ENCODE data around the gene APH1B. TPM values are rescaled to one million over a fixed set of nuclear protein-coding genes. Genes with fewer than 3 reads are reported as not detected.
"Not testable (repeated sequence)": the region's sequence is repeated elsewhere in the genome, so short reads cannot be mapped to it uniquely, and the experiment has no call there.

Gene APH1B
- polyA plus RNA-seq, 10 donors: 8.8 to 14.8 (median 12.1) TPM

DNA sequence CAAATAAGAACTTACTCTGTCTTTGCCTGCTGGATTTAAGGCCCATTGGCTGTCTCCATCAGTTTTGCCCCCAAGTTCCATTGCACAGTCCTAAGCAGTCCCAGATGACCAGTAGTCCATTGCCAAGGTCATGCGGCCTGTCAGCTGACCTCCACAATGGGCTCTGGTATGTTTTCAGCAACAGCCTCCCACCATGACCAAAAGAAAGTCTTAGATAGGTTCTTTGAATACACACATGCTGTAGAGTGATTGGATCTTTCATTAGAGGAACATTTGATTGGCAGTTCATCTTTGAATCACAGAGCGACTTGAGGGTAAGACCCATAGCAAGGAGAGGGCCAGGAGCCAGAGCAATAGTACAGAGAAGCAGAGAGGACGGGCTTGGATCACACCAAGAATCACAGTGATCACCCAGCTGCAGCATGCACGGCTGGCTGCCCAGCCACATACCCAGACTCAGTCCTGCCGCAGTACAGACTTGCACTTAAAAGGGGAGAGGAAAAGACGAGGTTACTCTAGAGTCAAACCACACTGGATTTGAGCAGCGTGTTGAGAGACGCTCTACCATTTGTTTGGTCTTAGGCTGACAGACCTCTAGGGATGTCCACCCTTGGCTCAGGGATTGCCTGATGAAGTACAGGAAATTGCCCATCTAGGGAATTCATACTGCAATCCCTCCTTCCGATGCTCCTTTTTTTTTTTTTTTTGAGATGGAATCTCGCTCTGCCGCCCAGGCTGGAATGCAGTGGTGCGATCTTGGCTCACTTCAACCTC, 50.4 kb downstream of the APH1B start:
- no peak for DNase-seq

DNA sequence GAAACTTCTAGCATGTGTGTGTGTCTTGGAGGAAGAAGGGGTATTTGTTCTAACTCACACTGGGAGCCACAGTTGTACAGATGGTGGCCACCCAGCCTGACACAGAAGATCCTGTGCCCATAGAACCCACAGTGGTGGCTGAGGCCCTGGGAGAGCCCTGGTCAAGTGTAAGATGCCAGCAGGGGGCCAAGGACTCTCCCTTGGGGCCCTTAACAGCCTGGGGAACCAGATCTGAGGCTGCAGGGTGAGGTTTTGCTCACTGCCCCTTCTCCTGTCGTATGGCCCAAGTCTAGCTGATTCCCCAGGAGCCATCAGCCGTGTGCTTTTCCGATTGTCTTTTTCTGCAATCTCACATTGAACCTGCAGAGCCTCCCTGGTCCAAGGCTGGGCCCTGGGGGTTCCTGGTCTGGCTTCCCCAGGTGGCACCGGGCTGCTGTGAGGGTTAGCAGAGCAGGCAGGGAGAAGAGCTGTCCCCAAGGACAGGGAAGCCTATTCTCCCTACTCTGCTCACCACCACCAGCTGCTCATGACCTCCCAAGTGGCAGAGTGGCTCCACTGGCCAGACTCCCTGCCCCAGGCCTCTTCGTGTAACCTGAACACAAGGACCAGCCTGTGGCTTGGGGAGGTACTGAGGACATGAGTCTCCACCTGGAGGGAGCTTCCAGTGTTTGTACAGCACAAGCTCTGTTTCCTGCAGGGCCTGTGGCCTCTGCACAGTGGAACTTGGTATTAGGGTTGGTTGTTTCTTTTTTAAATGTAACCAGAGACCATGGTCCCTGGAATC, 52.4 kb downstream of the APH1B start:
- no peak for DNase-seq

DNA sequence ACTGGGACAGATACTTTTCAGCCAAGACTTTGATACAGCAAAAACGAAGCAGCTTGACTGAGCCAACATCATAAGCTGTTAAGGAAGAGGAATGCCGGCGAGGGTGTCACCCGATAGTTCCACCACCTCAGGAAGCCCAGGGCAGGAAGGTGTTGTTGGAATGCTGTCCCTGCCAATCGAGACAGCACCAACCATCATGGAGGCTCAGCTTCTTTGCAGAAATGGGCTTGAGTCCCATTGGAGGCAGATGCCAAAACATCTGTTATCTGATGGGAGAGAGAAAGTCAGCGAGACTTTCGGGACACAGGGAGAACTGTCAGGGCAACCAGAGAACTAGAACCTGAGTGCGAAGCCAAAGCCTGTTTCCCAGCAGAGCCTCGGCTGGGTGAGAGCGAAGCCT, 53.5 kb downstream of the APH1B start:
- DNase-seq: peak in 1 of 3 donors; percentile 52

DNA sequence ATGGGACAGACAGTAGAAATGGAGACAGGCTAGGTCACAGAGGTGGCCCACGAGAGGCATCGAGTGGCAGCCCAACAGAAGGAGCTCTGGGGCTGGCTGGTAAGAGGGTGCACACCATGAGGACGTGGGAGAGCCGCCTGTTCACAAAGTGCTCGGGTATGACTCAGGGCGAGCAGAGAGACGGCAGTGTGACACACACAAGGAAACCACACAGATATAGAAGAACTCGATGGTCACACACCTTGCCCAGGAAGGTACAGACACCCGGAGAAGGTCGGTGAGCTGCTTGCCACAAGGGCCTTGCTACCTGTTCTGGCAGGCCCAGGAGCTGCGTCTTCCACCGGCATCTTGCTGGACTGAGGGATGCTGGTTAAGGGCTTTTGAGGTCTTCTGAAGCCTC, 54.1 kb downstream of the APH1B start:
- DNase-seq: no peak

DNA sequence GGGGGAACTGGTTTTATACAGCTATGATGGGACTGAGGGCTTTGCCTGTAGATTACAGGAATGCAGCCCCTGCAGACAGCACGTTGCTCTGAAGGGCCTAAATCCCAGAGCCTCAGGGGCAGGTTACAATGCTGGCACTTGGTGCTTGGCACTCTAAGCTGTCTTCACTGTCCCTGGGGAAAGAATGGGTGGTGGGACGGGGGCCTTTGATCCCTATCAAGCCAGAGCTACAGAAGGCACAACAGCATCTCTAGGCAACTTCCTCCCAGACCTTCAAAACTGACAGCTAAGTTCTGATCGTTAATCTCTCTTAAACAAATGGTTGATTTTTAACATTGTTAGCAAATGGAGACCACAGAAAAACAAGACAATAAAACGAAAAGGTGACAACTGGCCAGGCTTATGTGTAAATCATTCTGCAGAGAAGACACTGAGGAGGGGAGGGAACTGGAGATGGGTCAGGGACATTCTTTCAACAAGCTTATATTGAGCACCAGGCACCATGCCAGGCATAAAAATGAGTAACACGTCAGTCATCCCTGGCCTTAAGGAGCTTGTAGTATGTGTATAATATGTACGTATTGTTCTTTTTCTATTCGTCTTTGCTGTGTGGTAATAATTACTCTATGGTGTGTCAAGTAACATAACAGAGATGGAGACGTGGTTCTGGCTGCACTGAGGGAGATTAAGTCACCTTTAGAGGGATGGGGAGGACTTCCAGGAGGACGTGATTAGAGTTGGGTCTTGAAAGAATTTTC, 55.1 kb downstream of the APH1B start:
- peak in 2 of 3 donors; percentile 45 to 90 for DNase-seq

DNA sequence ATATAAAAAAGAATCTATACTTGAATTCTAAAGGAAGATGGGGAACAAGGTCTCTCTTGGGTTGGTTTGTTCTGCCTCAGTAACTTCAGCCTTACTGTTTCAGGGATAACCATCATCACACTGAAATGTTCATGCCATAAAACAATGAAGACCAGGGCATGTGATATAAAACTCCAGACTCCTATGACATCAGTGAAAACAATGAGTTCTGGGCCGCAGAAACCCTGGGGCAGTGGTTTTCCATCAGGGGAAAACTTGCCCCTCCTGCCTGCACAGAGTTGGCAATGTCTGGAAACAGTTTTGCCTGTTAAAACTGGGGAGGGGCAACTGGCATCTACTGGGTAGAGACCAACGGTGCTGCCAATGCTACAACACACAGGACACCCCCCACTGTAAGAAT, 57.4 kb downstream of the APH1B start:
- DNase-seq: no peak

DNA sequence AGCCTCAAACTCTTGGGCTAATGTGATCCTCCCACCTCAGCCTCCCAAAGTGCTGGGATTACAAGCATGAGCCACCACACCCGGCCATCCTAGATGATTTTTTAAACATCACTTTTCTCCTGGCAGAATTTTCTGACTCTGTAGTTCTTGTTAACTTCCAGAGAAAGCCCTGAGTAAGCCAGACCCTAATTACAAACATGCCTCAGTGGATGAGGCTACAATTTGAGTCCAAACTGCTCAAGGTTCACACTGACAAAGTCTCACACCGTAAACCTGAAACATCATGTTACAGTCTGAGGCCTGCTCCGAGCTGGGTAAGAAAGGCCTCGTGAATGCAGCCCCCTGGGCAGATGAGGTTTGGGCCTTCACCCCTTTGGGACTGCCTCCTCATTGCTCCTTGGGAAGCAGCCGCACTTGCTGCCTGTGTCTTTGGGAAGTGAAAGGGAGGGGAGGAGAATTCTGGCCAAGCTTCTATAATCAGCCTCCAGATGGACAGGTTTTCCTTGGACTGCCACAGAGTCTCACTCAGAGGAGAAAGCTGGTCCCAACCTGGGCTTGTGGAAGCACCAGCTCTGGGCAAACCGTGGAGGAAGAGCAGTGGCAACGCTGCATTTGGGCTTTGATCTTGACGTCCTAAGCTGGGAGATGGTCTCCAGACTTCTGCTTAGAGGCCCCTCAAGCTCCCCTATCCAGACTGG, 58.3 kb downstream of the APH1B start:
- DNase-seq: peak in 1 of 3 donors; percentile 43

DNA sequence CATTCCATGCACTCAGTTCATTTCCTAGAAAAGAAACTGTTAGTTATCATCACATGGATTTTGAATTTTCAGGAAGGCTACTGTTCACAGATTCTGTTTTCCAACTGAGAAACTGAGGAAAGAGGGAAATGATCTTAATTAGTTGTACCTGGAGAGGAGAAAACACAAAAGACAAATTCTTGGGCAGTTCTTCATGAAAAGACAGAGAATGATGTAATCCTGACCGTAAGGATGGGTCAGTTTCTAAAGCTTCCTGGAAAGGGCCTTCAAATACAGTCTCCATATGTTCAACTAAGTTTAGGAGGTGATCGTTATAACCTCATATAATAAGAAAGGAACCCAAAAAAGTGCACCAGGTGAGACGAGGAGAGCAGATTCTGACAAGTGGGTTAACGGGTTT, 59.6 kb downstream of the APH1B start:
- DNase-seq: no peak

DNA sequence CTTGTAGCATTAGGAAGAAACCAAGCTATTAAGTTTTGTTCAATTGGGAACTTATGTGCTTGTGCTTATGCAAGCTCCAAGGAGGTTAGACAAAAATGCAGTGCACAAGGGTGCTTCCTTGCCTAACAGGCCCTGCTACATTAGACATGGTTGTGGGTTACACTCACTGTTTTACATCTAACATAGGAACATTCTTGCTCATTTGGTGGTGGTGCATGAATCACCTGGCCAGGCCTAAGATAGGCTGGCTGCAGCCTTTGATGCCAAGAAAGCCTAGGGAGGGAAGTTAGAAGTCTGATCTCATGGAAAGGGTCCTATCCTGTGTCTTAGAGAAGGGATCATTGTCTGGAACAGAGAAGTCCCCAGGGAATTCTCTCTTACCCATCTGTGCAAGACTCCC, 60.8 kb downstream of the APH1B start:
- peak in 1 of 3 donors; percentile 50 for DNase-seq

DNA sequence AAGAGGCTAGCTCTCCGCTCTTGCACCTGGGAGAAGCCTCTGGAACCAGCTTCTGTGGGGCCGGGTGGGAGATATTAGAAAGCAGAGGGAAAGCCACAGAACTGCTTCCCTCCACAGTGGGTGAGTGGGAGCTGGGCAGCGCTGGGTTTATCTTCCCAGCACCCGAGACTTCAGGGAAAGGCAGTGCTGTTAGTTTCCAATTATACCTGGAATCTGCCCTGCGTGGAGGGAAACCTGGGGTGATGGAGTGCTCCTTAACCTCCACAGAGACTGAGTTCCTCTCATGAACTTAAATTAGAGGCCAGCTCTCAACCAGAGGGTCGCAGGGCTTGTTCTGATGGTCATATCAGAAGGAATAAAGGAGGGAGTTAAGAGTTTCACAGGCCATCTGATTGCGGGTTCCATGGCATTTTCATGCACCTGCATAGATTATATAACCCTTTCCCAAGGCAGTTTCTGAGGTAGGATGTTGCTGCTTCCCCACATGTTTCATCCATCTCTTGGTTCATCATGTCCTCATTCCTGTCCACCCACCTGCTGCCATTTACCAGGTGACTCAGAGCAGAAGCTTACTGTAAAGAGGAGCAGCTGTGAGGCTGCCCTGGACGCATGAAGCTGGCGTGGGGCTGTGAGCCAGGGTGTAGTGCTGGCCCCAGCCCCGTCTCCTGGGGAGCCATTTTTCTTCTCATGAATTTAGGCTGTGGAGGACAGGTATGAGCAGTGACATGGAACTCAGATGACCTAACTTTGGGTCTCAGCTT, 61.8 kb downstream of the APH1B start:
- no peak for DNase-seq

DNA sequence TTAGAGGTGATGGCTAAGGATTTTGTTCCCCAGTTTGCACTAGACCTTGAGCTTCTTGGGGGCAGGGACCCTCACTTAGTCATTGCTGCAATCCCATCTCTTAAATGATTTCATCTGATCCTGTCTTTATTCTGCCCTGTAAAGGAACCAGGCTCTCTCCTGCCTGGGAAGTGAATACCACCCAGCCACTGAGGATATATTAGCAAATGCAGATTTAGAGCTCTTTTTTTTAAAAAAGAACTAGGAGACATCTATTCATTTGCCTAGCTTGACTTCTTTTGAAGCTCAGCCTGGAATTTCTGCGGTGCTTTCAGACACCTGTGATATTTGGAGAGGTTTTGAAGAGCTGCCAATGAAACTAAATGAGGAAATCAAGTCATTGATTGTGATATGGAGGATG, 62.4 kb downstream of the APH1B start:
- no peak for DNase-seq

DNA sequence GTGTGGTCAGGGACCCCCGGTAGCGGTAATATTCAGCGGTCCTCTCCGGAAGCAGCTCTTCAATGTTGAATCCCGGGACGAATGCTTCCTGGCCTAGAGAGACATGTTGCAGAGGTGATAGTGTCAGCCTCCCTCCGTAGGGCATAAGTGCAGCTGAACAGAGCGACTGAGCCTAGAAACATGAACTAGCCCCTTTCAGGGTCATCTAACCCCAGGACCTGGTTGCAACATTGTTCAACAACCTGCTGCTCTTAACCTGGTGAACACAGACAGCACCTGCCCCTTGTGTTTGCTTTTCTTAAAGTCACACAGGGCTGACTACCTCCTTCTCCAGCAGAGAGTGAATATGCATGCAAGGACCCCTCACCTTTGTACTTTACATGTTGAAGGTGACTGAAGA, 62.9 kb downstream of the APH1B start:
- DNase-seq: no peak

DNA sequence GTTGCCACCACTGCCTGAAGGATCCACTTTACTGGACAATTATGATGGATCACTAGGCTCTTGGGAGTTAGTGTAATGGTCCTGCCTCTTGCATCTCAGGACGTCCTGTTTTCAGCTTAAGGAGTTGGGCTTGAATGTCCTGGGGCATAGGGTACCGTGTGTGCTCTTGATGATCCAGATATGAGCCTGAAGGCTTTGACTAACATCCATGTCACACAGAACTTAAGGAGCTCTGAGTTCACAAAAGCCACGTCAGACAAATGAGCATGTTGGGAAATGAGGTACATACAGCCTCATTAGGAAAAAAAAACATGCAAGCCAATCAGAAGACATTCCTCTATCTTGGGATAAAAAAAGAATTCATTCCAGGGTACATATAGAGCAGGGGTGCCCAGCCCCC, 63.5 kb downstream of the APH1B start:
- DNase-seq: no peak

DNA sequence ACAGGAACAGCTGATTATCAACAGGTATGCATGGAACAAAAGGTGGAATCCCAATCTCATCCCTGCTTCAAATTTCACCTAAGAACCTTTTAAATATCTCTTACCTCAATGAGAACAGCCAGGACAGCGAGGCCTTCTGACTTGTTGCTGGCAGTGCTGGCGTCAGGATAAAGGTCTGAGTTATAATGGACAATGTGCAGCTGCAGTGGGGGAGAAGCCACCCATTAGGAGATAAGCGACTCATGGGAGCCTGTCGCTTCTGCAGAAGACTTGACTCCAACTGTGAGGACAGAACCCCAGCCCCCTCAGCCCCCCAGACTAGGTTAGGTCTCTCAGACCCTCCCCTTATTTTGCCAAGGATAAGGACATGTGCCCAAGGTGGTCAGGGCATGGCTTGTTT, 64.5 kb downstream of the APH1B start:
- no peak for DNase-seq

DNA sequence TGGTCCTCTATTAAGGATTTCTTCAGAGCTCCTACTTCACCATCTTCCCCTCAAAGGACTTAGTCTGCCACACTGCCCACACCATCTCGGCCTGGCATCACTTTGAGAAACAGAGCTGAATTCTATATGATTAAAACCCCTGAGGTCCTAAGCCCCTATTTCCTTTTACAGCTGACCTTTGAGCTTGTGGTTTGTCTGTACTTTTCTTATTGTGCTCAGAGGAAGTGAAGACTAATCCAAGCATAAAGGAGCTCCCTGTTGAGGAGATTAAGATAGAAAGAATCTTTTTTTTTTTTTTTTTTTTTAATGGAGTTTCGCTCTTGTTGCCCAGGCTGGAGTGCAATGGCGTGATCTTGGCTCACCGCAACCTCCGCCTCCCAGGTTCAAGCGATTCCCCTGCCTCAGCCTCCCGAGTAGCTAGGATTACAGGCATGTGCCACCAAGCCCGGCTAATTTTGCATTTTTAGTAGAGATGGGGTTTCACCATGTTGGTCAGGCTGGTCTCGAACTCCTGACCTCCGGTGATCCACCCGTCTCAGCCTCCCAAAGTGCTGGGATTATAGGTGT, 65.7 kb downstream of the APH1B start:
- not testable (repeated sequence) for DNase-seq

DNA sequence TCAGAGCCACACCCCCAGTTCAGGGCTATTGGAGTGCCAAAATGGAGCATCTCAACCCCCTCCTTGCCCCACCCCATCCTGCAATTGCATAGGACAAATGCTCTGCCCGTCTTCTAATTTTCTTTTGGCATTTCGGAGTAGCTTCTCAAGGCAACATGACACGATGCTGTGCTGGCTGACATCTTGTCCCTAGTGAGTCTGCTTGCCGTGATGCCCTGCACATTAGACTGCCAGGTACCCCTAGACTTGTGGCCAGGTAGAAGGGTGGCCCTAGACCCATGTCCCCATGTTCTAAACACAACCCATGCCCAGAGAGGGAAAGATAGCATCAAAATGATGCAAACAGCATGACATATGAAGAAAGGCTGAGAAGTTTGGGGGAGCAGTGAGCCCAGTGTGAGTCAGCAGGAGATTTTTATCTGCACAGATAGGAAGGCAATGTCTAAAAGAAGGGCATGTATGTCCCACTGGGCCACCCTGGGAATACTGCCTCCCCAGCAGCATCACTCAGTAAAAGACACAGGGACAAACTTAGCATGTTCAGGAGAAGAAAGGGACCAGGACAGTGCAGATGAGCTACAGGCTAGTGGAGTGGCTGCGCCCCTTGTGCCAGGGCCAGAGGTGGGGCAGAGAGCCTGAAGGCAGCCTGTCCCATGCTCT, 67.5 kb downstream of the APH1B start:
- no peak for DNase-seq

DNA sequence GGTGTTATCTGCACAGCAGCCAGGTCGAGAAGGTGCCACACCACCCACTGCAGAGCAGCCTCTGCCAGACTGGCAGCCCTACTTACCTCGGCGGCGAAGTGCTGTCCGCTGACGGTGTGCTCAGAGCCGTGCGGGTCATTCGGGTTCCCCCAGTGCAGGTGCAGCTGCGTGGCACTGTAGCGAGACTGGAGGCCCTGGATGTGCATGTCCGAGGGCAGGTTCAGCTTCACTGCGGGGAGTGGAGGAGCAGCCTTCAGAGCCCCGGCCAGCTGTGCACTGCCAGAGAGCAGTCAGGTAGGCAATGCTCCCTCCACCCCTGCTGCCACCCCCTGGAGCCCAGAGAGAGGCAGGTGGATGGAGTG, 68.0 kb downstream of the APH1B start:
- DNase-seq: no peak

DNA sequence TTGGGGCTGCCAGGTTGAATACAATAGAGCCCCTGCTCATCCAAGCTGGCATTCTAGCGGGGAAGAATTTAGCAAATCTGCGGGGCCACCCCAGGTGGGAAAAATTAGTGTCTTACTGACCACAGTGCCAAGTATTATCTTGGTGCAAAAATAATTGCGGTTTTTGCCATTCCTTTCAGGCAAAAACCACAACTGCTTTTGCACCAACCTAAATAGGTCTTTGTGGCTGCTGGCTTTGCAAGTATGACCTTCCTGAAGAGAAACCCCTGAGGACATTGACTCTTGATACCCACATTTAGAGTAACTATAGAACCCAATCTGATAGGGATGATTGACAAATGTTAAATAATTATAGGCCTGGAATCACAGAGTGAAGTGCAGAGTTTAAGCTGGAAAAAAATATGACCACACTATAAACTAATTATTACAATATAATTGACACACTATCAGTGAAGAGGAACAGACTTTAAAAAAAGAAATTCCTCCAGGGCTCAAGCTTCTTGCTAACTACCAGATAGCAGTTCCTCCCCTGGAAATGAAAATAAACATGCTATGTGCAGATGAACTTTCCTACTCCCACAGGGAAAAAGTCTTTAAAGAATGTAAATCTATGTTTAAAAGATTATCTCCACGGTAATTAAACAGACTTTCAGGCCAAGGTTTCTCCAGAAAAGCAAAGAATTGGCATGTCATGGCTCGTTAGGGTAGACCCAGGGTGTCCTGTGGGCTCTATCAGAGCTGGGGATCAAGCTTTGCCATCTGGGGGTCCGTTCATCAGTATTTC, 69.9 kb downstream of the APH1B start:
- no peak for DNase-seq

DNA sequence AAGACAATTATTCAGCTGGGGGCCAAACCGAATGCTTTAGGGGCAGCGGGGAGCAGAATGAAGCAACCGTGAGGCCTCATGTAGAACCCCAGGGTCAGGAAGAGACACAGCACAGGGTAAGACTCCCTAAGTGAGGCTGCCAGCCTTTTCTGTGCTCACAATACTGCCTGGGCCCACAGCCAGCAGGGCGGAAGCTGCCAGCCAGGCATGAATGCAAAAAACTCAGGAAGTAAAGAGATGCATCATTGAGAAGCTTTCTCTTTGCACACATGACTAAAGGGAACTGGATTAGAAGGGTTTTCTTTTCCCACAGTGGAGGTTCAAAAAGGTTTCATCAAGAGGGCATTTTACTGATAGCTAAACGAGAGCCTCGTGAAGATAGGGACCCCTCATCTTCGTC, 71.0 kb downstream of the APH1B start:
- DNase-seq: peak in 2 of 3 donors; percentile 37 to 70
